Measurements from ENCODE around the gene TBCB.
A peak's percentile ranks its signal among the peaks of the same experiment; 100 is the strongest.
"Not testable (repeated sequence)": the region's sequence is repeated elsewhere in the genome, so short reads cannot be mapped to it uniquely, and the experiment has no call there.

The TBCB gene, protein sequence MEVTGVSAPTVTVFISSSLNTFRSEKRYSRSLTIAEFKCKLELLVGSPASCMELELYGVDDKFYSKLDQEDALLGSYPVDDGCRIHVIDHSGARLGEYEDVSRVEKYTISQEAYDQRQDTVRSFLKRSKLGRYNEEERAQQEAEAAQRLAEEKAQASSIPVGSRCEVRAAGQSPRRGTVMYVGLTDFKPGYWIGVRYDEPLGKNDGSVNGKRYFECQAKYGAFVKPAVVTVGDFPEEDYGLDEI

DNA sequence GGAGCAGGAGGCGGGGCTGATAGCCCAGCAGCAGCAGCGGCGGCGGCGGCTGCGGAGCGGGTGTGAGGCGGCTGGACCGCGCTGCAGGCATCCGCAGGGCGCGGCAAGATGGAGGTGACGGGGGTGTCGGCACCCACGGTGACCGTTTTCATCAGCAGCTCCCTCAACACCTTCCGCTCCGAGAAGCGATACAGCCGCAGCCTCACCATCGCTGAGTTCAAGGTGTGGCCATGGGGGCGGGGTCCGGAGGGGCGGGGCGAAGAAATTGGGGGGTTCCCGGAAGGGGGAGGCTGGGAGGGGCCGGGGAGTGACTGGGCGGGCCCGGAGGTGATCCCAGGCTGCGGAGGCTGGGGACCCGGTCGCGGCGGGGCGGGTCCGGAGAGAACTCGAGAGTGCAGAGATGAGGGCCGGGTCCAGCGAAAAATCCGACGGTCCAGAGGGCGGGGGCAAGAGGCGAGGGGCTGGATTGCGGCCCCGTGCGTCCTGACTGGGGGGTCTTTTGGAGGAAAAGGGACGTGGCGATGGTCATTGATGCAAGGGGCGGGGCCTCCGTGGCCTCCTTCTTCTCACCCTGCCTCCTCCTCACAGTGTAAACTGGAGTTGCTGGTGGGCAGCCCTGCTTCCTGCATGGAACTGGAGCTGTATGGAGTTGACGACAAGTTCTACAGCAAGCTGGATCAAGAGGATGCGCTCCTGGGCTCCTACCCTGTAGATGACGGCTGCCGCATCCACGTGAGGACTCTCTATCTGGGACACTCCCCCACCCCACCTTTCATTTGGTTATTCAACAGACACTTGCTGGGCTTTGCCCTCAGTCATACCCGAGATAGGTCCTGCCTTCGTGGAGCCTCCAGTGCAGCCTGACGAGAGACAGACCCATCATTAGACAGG lies at the start of gene TBCB:
TSS of gene TBCB (plus strand) at position 16 of the 891 bp plus-strand sequence. CDS start at position 109, 93 bp downstream.
- H3K4me3 ChIP-seq (ENCODE audit: low read depth, low read length) = peak within 1 kb of the TSS; percentile 99
- DNase-seq (ENCODE audit: low read depth) = no peak
- TF ChIP-seq, protein P1, sequence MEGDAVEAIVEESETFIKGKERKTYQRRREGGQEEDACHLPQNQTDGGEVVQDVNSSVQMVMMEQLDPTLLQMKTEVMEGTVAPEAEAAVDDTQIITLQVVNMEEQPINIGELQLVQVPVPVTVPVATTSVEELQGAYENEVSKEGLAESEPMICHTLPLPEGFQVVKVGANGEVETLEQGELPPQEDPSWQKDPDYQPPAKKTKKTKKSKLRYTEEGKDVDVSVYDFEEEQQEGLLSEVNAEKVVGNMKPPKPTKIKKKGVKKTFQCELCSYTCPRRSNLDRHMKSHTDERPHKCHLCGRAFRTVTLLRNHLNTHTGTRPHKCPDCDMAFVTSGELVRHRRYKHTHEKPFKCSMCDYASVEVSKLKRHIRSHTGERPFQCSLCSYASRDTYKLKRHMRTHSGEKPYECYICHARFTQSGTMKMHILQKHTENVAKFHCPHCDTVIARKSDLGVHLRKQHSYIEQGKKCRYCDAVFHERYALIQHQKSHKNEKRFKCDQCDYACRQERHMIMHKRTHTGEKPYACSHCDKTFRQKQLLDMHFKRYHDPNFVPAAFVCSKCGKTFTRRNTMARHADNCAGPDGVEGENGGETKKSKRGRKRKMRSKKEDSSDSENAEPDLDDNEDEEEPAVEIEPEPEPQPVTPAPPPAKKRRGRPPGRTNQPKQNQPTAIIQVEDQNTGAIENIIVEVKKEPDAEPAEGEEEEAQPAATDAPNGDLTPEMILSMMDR (IDR thresholded peaks at IDR 0.05; ENCODE audit: control insufficient read depth, extremely low read depth, insufficient read depth) = no peak

DNA sequence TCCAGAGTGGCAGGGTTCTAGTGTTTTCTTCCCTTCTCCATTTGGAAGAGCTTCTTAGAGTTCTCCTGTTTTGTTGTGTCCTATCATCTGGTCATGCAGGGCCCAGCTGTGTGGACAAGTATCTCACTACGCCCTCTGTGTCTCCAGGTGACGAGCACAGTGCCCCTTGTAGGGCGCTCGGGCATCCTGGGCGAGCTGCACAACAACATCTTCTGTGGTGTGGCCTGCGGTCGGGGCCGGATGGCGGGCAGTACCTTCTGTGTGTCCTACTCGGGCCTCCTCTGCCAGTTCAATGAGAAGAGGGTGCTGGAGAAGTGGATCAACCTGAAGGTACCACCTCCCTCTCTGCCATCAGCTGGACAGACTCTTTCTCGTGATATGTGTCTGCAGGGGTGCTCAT lies 47.6 kb upstream of the TBCB start:
- H3K4me3 ChIP-seq (ENCODE audit: low read depth, low read length) = no peak overlapping the region
- no peak for DNase-seq (ENCODE audit: low read depth)
- TF ChIP-seq, protein P1 (IDR thresholded peaks at IDR 0.05; ENCODE audit: control insufficient read depth, extremely low read depth, insufficient read depth) = no peak

DNA sequence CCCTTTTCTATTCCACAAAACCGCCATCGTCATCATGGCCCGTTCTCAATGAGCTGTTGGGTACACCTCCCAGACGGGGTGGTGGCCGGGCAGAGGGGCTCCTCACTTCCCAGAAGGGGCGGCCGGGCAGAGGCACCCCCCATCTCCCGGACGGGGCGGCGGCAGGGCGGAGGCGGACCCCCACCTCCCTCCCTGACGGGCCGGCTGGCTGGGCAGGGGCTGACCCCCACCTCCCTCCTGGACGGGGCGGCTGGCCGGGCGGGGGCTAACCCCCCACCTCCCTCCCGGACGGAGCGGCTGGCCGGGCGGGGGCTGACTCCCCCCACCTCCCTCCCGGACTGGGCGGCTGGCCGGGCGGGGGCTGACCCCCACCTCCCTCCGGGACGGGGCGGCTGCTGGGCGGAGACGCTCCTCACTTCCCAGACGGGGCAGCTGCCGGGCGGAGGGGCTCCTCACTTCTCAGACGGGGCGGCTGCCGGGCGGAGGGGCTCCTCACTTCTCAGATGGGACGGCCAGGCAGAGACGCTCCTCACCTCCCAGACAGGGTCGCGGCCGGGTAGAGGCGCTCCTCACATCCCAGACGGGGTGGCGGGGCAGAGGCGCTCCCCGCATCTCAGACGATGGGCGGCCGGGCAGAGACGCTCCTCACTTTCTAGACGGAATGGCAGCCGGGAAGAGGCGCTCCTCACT lies 46.3 kb upstream of the TBCB start:
- H3K4me3 ChIP-seq (ENCODE audit: low read depth, low read length); DNase-seq (ENCODE audit: low read depth): not testable (repeated sequence)

DNA sequence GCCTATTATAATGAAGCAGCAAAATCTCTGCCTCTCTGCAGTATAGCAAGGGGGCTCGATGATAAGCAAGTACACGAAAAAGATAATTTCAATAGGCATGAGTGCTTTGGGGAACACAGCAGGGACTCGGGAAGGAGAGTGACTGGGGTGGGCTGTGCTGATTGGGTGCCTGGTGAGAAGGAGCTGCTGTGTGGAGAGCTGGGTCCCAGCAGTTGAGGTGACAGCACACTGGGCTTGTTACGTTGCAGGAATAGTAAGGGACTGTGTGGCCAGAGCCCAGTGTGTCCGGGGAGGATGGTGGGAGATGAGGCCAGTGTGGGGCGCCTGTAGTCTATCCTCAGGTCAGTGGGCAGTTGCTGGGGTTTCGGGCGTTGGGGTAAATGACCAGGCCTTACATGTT lies 43.2 kb upstream of the TBCB start:
- no peak for DNase-seq (ENCODE audit: low read depth)
- TF ChIP-seq, protein P1 (IDR thresholded peaks at IDR 0.05; ENCODE audit: control insufficient read depth, extremely low read depth, insufficient read depth) = no peak
- H3K4me3 ChIP-seq (ENCODE audit: low read depth, low read length) = no peak overlapping the region

DNA sequence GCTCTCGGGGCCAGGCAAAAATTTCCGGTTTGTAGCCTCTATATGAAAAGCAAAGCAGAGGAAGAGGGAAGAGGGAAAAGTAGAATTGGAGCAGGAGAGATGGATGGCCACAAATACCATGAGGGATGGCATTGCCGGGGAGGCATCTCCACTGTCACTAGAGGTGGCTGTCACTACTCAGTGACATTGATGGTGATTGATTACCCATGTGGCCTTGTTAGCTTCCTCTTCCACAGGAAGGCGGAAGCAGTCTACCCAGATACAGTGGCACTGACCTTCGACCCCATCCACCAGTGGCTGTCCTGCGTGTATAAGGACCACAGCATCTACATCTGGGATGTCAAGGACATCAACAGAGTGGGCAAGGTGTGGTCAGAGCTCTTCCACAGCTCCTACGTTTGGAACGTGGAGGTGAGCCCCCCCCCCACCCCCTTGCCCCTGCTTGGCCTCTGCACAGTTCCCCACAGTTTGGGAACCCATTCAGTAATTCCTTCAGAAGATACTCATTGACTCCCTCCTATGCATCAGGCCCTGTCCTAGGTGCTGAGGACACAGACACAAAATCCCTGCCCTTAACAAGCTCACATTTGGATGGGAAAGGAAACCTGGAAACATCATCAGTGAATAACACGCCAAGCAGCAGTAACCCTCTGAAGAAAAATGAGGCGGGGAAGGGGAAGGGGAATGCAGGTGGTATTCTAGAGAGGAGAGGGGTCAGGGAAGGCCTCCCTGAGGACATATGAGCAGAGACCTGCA lies 42.0 kb upstream of the TBCB start:
- no peak overlapping the region for H3K4me3 ChIP-seq (ENCODE audit: low read depth, low read length)
- no peak for DNase-seq (ENCODE audit: low read depth)
- TF ChIP-seq, protein P1 (IDR thresholded peaks at IDR 0.05; ENCODE audit: control insufficient read depth, extremely low read depth, insufficient read depth) = no peak

DNA sequence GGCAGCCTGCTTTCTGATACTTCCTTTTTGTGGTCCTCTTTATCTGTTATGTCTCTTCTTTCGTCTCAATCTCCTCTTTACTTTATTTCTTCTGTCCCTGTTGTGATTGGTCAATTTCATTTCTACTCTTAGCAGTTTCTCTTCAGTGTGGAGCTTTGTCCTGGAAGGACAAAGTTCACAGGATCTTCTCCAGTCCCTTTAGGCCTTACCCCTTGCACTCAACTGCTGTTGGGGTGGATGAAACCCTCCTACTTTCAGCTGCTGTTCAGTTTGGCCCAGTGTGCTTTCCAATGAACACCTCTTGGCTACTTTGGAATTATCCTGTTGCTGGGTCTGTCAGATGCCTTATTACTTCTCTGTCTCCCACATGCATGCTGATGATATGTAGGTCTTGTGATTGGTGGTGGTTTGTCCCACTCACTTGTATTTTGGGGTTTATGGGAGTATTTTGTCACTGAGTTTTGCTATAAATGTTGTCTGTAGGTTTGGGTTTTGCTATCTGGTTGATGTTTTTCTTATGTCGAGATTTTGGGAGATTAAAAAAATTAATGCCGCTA lies 35.8 kb upstream of the TBCB start:
- H3K4me3 ChIP-seq (ENCODE audit: low read depth, low read length) = no peak overlapping the region
- TF ChIP-seq, protein P1 (IDR thresholded peaks at IDR 0.05; ENCODE audit: control insufficient read depth, extremely low read depth, insufficient read depth) = no peak
- DNase-seq (ENCODE audit: low read depth) = no peak

Measured in LNCaP clone FGC (cell line).